Measurements from ENCODE around the gene SPEF2. TPM values are rescaled to one million over a fixed set of nuclear protein-coding genes. Genes with fewer than 3 reads are reported as not detected.

Gene SPEF2
- total and polyA plus RNA-seq, 2 of the 13 experiments (the other 11 are each of a cell fraction or from before 2014, with no cell fraction given), result 1.5 to 2.3 TPM

DNA sequence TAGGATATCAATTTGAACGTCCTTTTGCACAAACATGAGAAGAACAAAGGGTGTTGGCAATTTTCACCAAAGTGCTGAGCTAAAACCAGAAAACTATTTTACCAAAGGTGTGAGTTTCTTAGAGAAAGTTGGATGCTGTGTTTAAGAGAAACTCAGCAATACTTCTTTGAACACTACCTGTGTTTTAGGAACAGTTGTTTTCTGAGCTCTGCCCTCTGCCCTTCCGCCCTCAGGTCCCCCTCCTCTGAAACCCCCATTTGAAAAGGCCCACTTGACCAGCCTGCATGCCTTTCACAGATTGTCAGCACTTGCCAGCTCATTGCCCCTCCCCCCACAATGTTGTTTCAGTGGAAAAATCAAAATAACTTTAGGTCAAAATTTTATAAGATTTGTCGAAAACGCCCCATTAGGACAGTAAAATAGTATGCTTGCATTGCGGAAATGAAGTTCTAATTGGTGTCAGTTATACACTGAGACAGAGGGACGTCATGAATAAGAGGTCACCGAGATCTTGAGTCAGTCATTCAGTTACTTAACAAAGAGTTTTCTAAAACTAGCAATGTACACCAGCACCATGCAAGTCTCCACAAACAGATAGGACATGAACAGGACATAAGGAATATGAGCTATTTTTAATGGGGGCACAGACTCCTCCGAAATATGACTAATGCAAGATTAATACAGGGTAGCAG, 177.2 kb downstream of the SPEF2 start:
- no peaks in the 10 kb centered on the region for H3K79me2 ChIP-seq (ENCODE audit: insufficient read depth, low read length)
- no peak overlapping the region for H3K9ac ChIP-seq (ENCODE audit: insufficient read depth, low read depth, low read length)
- H2AFZ ChIP-seq (ENCODE audit: low read length), result no peak overlapping the region
- H3K4me1 ChIP-seq (ENCODE audit: insufficient read depth, low read length), result peaks cover 7% of the 10 kb centered on the region
- intact Hi-C loops (cut with micrococcal nuclease; ENCODE audit: unreplicated experiment), result no loop called here
- no peak overlapping the region for H3K4me3 ChIP-seq (replicated peaks in 1 of 3; ENCODE audit: insufficient read depth in 1 of 3, low read depth in 2 of 3, low read length in 3 of 3)
- WGBS (ENCODE audit: low lambda C conversion rate), result 39% methylated on average over 8 of the region's 8 CpGs
- FAIRE-seq (no peak), DNase-seq (ENCODE audit: low spot score) (no peak), ATAC-seq (no peak)
- TF ChIP-seq JUNB (CRISPR knock-in tag; IDR thresholded peaks at IDR 0.05; ENCODE audit: borderline replicate concordance) (no peak), ZNF784 (CRISPR knock-in tag; IDR thresholded peaks at IDR 0.05; ENCODE audit: borderline replicate concordance) (no peak), IKZF5 (CRISPR knock-in tag; IDR thresholded peaks at IDR 0.05) (no peak), TEAD3 (CRISPR knock-in tag; optimal IDR thresholded peaks at IDR 0.05; ENCODE audit: borderline replicate concordance) (no peak)
- H3K36me3 ChIP-seq (replicated peaks in 1 of 2; ENCODE audit: control insufficient read depth in 1 of 2, insufficient read depth in 2 of 2, low read length in 2 of 2), result no peaks in the 10 kb centered on the region
- no peaks in the 10 kb centered on the region for H3K27me3 ChIP-seq (ENCODE audit: control insufficient read depth in 1 of 2, insufficient read depth in 2 of 2, low read length in 2 of 2)
- no TSS peak for BruUV-seq (replicated peaks)
- POLR2A ChIA-PET, result no interaction called here
- no peak overlapping the region for H3K27ac ChIP-seq (ENCODE audit: extremely low read length, insufficient read depth, low read length)
- H3K4me2 ChIP-seq (ENCODE audit: low read depth, low read length), result no peak overlapping the region
- no peaks in the 10 kb centered on the region for H3K9me3 ChIP-seq (ENCODE audit: low read length)
- in situ Hi-C loops (cut with HindIII; ENCODE audit: extremely low pct_ligation_motif_present, low pct_unique_long_range_greater_than_20kb), result no loop called here
- CTCF ChIA-PET (ENCODE audit: low intra/inter-chr PET ratio, low total read pairs), result no interaction called here
- H4K20me1 ChIP-seq (ENCODE audit: insufficient read depth, low read length), result no peaks in the 10 kb centered on the region

DNA sequence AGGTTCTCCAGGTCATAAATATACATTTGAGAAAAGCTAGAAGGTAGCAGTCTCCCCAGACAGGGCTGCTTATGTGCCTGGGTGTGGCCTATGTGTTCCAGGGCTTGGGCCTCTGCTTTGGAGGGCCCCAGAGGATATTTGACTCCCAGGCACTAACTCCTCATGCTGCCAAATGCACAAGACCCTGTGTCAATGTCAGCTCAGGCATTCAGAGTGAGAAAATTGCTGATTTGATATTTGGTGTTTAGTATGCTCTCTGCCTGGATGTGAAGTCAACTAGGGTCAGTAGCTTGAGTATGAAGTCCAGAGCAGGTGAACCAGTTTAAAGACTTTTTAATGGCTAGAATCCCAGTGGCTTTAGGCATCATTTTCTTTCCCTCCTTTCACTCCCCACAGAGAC, 181.5 kb downstream of the SPEF2 start:
- intact Hi-C loops (cut with micrococcal nuclease; ENCODE audit: unreplicated experiment) (no loop called here), in situ Hi-C loops (cut with HindIII; ENCODE audit: extremely low pct_ligation_motif_present, low pct_unique_long_range_greater_than_20kb) (no loop called here)
- no peaks in the 10 kb centered on the region for H3K36me3 ChIP-seq (replicated peaks in 1 of 2; ENCODE audit: control insufficient read depth in 1 of 2, insufficient read depth in 2 of 2, low read length in 2 of 2)
- ChIA-PET CTCF (ENCODE audit: low intra/inter-chr PET ratio, low total read pairs) (no interaction called here), POLR2A (no interaction called here)
- no peaks in the 10 kb centered on the region for H3K79me2 ChIP-seq (ENCODE audit: insufficient read depth, low read length)
- ATAC-seq (no peak), DNase-seq (ENCODE audit: low spot score) (no peak), FAIRE-seq (no peak)
- no peaks in the 10 kb centered on the region for H3K9me3 ChIP-seq (ENCODE audit: low read length)
- H3K27me3 ChIP-seq (ENCODE audit: control insufficient read depth in 1 of 2, insufficient read depth in 2 of 2, low read length in 2 of 2), result no peaks in the 10 kb centered on the region
- no peak overlapping the region for H3K4me2 ChIP-seq (ENCODE audit: low read depth, low read length)
- H2AFZ ChIP-seq (ENCODE audit: low read length), result no peak overlapping the region
- BruUV-seq (replicated peaks), result no TSS peak
- H3K4me3 ChIP-seq (replicated peaks in 1 of 3; ENCODE audit: insufficient read depth in 1 of 3, low read depth in 2 of 3, low read length in 3 of 3), result no peak overlapping the region
- H3K9ac ChIP-seq (ENCODE audit: insufficient read depth, low read depth, low read length), result no peak overlapping the region
- peaks cover 7% of the 10 kb centered on the region for H3K4me1 ChIP-seq (ENCODE audit: insufficient read depth, low read length)
- no peak overlapping the region for H3K27ac ChIP-seq (ENCODE audit: extremely low read length, insufficient read depth, low read length)
- H4K20me1 ChIP-seq (ENCODE audit: insufficient read depth, low read length), result no peaks in the 10 kb centered on the region
- TF ChIP-seq TOPORS (CRISPR knock-in tag; IDR thresholded peaks at IDR 0.05), result no peak
- no peak for TF ChIP-seq MXI1 (IDR thresholded peaks at IDR 0.05; ENCODE audit: borderline replicate concordance, low read depth, low read length)
- TF ChIP-seq GABPB1 (CRISPR knock-in tag; IDR thresholded peaks at IDR 0.05), result no peak
- no peak for TF ChIP-seq SIN3A (IDR thresholded peaks at IDR 0.05; ENCODE audit: borderline replicate concordance, low read depth, low read length)
- no peak for TF ChIP-seq MEF2D (CRISPR knock-in tag; IDR thresholded peaks at IDR 0.05)
- TF ChIP-seq ZNF20 (CRISPR knock-in tag; IDR thresholded peaks at IDR 0.05), result no peak
- TF ChIP-seq RARA (CRISPR knock-in tag; IDR thresholded peaks at IDR 0.05), result no peak
- TF ChIP-seq, protein P1, sequence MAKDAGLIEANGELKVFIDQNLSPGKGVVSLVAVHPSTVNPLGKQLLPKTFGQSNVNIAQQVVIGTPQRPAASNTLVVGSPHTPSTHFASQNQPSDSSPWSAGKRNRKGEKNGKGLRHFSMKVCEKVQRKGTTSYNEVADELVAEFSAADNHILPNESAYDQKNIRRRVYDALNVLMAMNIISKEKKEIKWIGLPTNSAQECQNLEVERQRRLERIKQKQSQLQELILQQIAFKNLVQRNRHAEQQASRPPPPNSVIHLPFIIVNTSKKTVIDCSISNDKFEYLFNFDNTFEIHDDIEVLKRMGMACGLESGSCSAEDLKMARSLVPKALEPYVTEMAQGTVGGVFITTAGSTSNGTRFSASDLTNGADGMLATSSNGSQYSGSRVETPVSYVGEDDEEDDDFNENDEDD (CRISPR knock-in tag; IDR thresholded peaks at IDR 0.05; ENCODE audit: borderline replicate concordance), result no peak
- no peak for TF ChIP-seq ZNF256 (CRISPR knock-in tag; conservative IDR thresholded peaks at IDR 0.05)
